ENCODE measurements around the gene BLCAP. TPM values are rescaled to one million over a fixed set of nuclear protein-coding genes. Genes with fewer than 3 reads are reported as not detected.

The BLCAP gene
- total RNA-seq, 1 experiment from 2014 or later = 54.3 TPM

DNA sequence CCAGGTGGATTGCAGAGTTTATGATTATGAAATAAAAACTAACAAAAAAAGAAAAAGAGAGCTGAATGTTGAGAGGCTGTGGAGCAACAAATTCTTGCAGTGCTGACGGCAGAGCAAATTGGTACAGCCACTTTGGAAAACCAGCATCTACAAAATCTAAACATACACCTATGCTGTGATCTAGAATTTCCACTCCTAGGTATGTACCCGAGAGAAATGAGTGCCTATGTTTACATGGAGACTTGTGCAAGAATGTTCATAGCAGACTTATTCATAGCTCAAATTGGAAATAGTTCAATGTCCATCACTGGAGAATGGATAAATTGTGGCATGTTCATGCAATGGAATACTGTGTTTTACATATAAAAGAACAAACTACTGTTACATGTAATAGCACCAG, 3.0 kb upstream of the BLCAP start:
- no peak for DNase-seq
- Histone ChIP-seq H3K79me2 (ENCODE audit: insufficient read depth, low read length) (peaks cover 3% of the 10 kb centered on the region; the same call in 1 of the 2 replicates), H3K9ac (ENCODE audit: extremely low read depth, insufficient read length, low read length) (no peak overlapping the region), H3K9me3 (ENCODE audit: control insufficient read depth, low read depth, low read length) (no peaks in the 10 kb centered on the region), H4K20me1 (ENCODE audit: control insufficient read depth, insufficient read depth, insufficient read length) (no peaks in the 10 kb centered on the region), H2BK20ac (ENCODE audit: low read depth, low read length, poor library complexity, severe bottlenecking) (no peak overlapping the region), H2BK15ac (ENCODE audit: low read depth, low read length) (no peak overlapping the region), H3K79me1 (ENCODE audit: insufficient read depth, low read depth, low read length, poor library complexity, severe bottlenecking) (no peaks in the 10 kb centered on the region), H3K23ac (ENCODE audit: insufficient read length, low read depth, low read length) (no peak overlapping the region), H4K91ac (ENCODE audit: insufficient read length, low read depth, low read length) (no peak overlapping the region), H3K4me1 (ENCODE audit: insufficient read depth, low read length) (peaks cover 4% of the 10 kb centered on the region), H3K18ac (ENCODE audit: insufficient read length, low read depth, low read length) (no peak overlapping the region), H3K27ac (ENCODE audit: insufficient read length, low read depth, low read length) (no peak overlapping the region), H3K4ac (ENCODE audit: low read depth, low read length) (no peak overlapping the region), H2AFZ (ENCODE audit: low read length) (no peak overlapping the region), H4K8ac (replicated peaks; ENCODE audit: insufficient read length, low read depth, low read length) (no peak overlapping the region), H2BK120ac (ENCODE audit: low read depth, low read length, poor library complexity, severe bottlenecking) (no peak overlapping the region), H3K23me2 (ENCODE audit: insufficient read length, low read depth, low read length, poor library complexity, severe bottlenecking) (peaks cover 8% of the 10 kb centered on the region), H3K27me3 (ENCODE audit: insufficient read depth, low read length) (no peaks in the 10 kb centered on the region), H3K56ac (ENCODE audit: insufficient read length, low read depth, low read length) (no peak overlapping the region), H3T11ph (ENCODE audit: low read length) (no peak overlapping the region), H2AK5ac (ENCODE audit: insufficient read length, low read length) (no peak overlapping the region), H2BK5ac (ENCODE audit: insufficient read length, low read length) (no peak overlapping the region), H3K4me2 (ENCODE audit: insufficient read depth, insufficient read length, low read length) (no peak overlapping the region), H4K5ac (ENCODE audit: insufficient read length, low read depth, low read length) (no peak overlapping the region), H2BK12ac (ENCODE audit: insufficient read length, low read depth, low read length) (no peak overlapping the region), H3K14ac (ENCODE audit: insufficient read depth, low read length) (no peak overlapping the region)
- H3K36me3 Mint-ChIP-seq (ENCODE audit: insufficient read depth in 1 of 3, low read depth in 3 of 3) = peaks cover 0 to under 1% (median 0%) of the 10 kb centered on the region in 3 experiments; a peak in 2 of 7 replicates
- WGBS (ENCODE audit: extremely low coverage, insufficient read length, low lambda C conversion rate) = no CpG with 5 or more reads among the region's 2 CpGs
- H3K4me3 Mint-ChIP-seq = no peak overlapping the region
- no peaks in the 10 kb centered on the region for H3K9me3 Mint-ChIP-seq
- TF ChIP-seq CTCF (conservative IDR thresholded peaks at IDR 0.05) = no peak
- peaks cover 29 to 30% of the 10 kb centered on the region in 2 experiments for H3K4me1 Mint-ChIP-seq
- no peak overlapping the region for H3K27ac Mint-ChIP-seq
- H3K27me3 Mint-ChIP-seq (ENCODE audit: low read depth) = no peaks in the 10 kb centered on the region; the same call in 1 of the 2 replicates
